Suprapubic skin (tissue), 4 donors: ENCODE data around the gene AOX1.

Experiments
- CTCF ChIP-seq, 2 donors: fragments of 200-600 bp in 1 of 2; fragments of 450-650 bp in 1 of 2; sonication (generic) in 1 of 2; IDR thresholded peaks; one replicate each; pipeline ENCODE4 v1.5.1; 2016 to 2019; ENCODE audit warnings: antibody characterized with exemption in 2 of 2, mild to moderate bottlenecking in 1 of 2, moderate library complexity in 1 of 2
- EP300 ChIP-seq: sonication (generic); formaldehyde crosslinking; IDR thresholded peaks from one replicate; pipeline ENCODE4 v1.6.1; 2017; ENCODE audit warnings: antibody characterized with exemption
- POLR2A ChIP-seq, 2 donors: fragments of 450-650 bp; IDR thresholded peaks; one replicate each; pipeline ENCODE4 v1.6.1; 2017; ENCODE audit warnings: antibody characterized with exemption in 2 of 2, mild to moderate bottlenecking in 2 of 2, moderate library complexity in 2 of 2
- POLR2AphosphoS5 ChIP-seq, 3 donors: sonication (generic); formaldehyde crosslinking; IDR thresholded peaks; one replicate each; pipeline ENCODE4 v1.6.1; 2017; ENCODE audit warnings: antibody characterized with exemption in 3 of 3

GRCh38 chr2:200619279-200619678 lies 33.5 kb downstream of the AOX1 start:
- TF ChIP-seq CTCF (IDR thresholded peaks at IDR 0.05), result no peak
- no peak for TF ChIP-seq POLR2A (IDR thresholded peaks at IDR 0.05)
- no peak for TF ChIP-seq EP300
- no peak for TF ChIP-seq POLR2AphosphoS5 (IDR thresholded peaks at IDR 0.05)
